ENCODE data around the gene OPHN1.
"Not testable (repeated sequence)": the region's sequence is repeated elsewhere in the genome, so short reads cannot be mapped to it uniquely, and the experiment has no call there.

Gene OPHN1

GRCh38 chrX:68421636-68422035, 11.7 kb downstream of the OPHN1 start:
- DNase-seq (ENCODE audit: low spot score): no peak

GRCh38 chrX:68420559-68420958, 12.7 kb downstream of the OPHN1 start:
- no peak for DNase-seq (ENCODE audit: low spot score)

GRCh38 chrX:68419975-68420374, 13.3 kb downstream of the OPHN1 start:
- no peak for DNase-seq (ENCODE audit: low spot score)

- no peak for DNase-seq (ENCODE audit: low spot score)
Observed at GRCh38 chrX:68417651-68418050, 15.6 kb downstream of the OPHN1 start.

GRCh38 chrX:68416592-68416991, 16.7 kb downstream of the OPHN1 start:
- DNase-seq (ENCODE audit: low spot score): no peak

- peak; percentile 34 for DNase-seq (ENCODE audit: low spot score)
Observed at GRCh38 chrX:68415316-68415715, 18.0 kb downstream of the OPHN1 start.

GRCh38 chrX:68413254-68413653, 20.0 kb downstream of the OPHN1 start:
- DNase-seq (ENCODE audit: low spot score): no peak

GRCh38 chrX:68411729-68412128, 21.6 kb downstream of the OPHN1 start:
- DNase-seq (ENCODE audit: low spot score): no peak

GRCh38 chrX:68409194-68409593, 24.1 kb downstream of the OPHN1 start:
- DNase-seq (ENCODE audit: low spot score): no peak

GRCh38 chrX:68403522-68403921, 29.8 kb downstream of the OPHN1 start:
- no peak for DNase-seq (ENCODE audit: low spot score)

- DNase-seq (ENCODE audit: low spot score): no peak
Observed at GRCh38 chrX:68403038-68403437, 30.3 kb downstream of the OPHN1 start.

GRCh38 chrX:68402094-68402493, 31.2 kb downstream of the OPHN1 start:
- DNase-seq (ENCODE audit: low spot score): no peak

- no peak for DNase-seq (ENCODE audit: low spot score)
Observed at GRCh38 chrX:68398291-68398690, 35.0 kb downstream of the OPHN1 start.

GRCh38 chrX:68396953-68397352, 36.3 kb downstream of the OPHN1 start:
- DNase-seq (ENCODE audit: low spot score): peak; percentile 33

GRCh38 chrX:68389419-68389960, 43.8 kb downstream of the OPHN1 start:
- not testable (repeated sequence) for DNase-seq (ENCODE audit: low spot score)

GRCh38 chrX:68387776-68388175, 45.5 kb downstream of the OPHN1 start:
- DNase-seq (ENCODE audit: low spot score): peak; percentile 5

- no peak for DNase-seq (ENCODE audit: low spot score)
Observed at GRCh38 chrX:68383540-68383939, 49.8 kb downstream of the OPHN1 start.

- DNase-seq (ENCODE audit: low spot score): not testable (repeated sequence)
Observed at GRCh38 chrX:68377579-68377978, 55.7 kb downstream of the OPHN1 start.

GRCh38 chrX:68376373-68376772, 56.9 kb downstream of the OPHN1 start:
- DNase-seq (ENCODE audit: low spot score): no peak

GRCh38 chrX:68375803-68376202, 57.5 kb downstream of the OPHN1 start:
- DNase-seq (ENCODE audit: low spot score): no peak

GRCh38 chrX:68372665-68373064, 60.6 kb downstream of the OPHN1 start:
- no peak for DNase-seq (ENCODE audit: low spot score)

- no peak for DNase-seq (ENCODE audit: low spot score)
Observed at GRCh38 chrX:68369559-68369958, 63.7 kb downstream of the OPHN1 start.

GRCh38 chrX:68365341-68365740, 68.0 kb downstream of the OPHN1 start:
- no peak for DNase-seq (ENCODE audit: low spot score)

GRCh38 chrX:68363984-68364383, 69.3 kb downstream of the OPHN1 start:
- no peak for DNase-seq (ENCODE audit: low spot score)

GRCh38 chrX:68358679-68359078, 74.6 kb downstream of the OPHN1 start:
- DNase-seq (ENCODE audit: low spot score): no peak
